Smooth muscle cell (in vitro differentiated cells): ENCODE measurements around the gene ZNF488. TPM values are rescaled to one million over a fixed set of nuclear protein-coding genes. Genes with fewer than 3 reads are reported as not detected.

Experiments used
- DNase-seq: peaks from one replicate; lab custom pipeline; 2025; ENCODE audit not compliant: unreplicated experiment; lab: John Stamatoyannopoulos, UW
- H2AFZ ChIP-seq: fragments of 200-600 bp; sonication (generic); 2 replicates; pipeline ENCODE4 v1.6.0; 2016; ENCODE audit warnings: antibody characterized with exemption, low read depth, mild to moderate bottlenecking
- H3F3A ChIP-seq: fragments of 200-600 bp; sonication (generic); 2 replicates; pipeline ENCODE4 v1.6.0; 2017; ENCODE audit warnings: antibody characterized with exemption, low read depth
- H3K27ac ChIP-seq: fragments of 200-600 bp; sonication (generic); 2 replicates; pipeline ENCODE4 v1.5.1; 2016; ENCODE audit warnings: low read depth, mild to moderate bottlenecking
- H3K27me3 ChIP-seq: fragments of 200-600 bp; sonication (generic); 2 replicates; pipeline ENCODE4 v1.6.1; 2016; ENCODE audit warnings: low read depth, mild to moderate bottlenecking
- H3K36me3 ChIP-seq: fragments of 200-600 bp; sonication (generic); 2 replicates; pipeline ENCODE4 v1.5.1; 2016; ENCODE audit warnings: low read depth
- H3K4me1 ChIP-seq: fragments of 200-600 bp; sonication (generic); 2 replicates; pipeline ENCODE4 v1.5.1; 2016; ENCODE audit warnings: low read depth
- H3K4me2 ChIP-seq: fragments of 200-600 bp; sonication (generic); 2 replicates; pipeline ENCODE4 v1.6.0; 2016; ENCODE audit warnings: mild to moderate bottlenecking
- H3K4me3 ChIP-seq: fragments of 200-600 bp; sonication (generic); 2 replicates; pipeline ENCODE4 v1.5.1; 2016; ENCODE audit warnings: mild to moderate bottlenecking
- H3K79me2 ChIP-seq: fragments of 200-600 bp; sonication (generic); 2 replicates; pipeline ENCODE4 v1.6.0; 2016; ENCODE audit warnings: low read depth, mild to moderate bottlenecking
- H3K9ac ChIP-seq: fragments of 200-600 bp; sonication (generic); 2 replicates; pipeline ENCODE4 v1.6.0; 2016; ENCODE audit warnings: low read depth
- H3K9me3 ChIP-seq: fragments of 200-600 bp; sonication (generic); replicated peaks from 2 replicates; pipeline ENCODE4 v1.5.1; 2016; ENCODE audit warnings: low read depth
- H4K20me1 ChIP-seq: fragments of 200-600 bp; sonication (generic); 2 replicates; pipeline ENCODE4 v1.6.0; 2016; ENCODE audit warnings: low read depth
- CTCF ChIP-seq: fragments of 200-600 bp; sonication (generic); IDR thresholded peaks from 2 replicates; pipeline ENCODE4 v1.5.1; 2017; ENCODE audit warnings: borderline replicate concordance, mild to moderate bottlenecking, antibody characterized with exemption; ENCODE audit not compliant: insufficient read depth, poor library complexity, severe bottlenecking
- WGBS: methylation state at CpG from one replicate; pipeline ENCODE4 v1.1.7; 2016; ENCODE audit warnings: low lambda C conversion rate; 5-methylcytosine and 5-hydroxymethylcytosine counted together
- polyA plus RNA-seq: library from polyadenylated mRNA; unstranded; fragments of >200 nt; fragmentation: Nextera tagmentation; extraction: Ambion mirVana; gene quantifications from 2 replicates; pipeline ENCODE4 v1.2.1, GENCODE V29; 2016
- total RNA-seq: library from RNA; depleted of rRNA; stranded (reverse); fragments of >200 nt; gene quantifications from 2 replicates; pipeline ENCODE4 v1.2.3, GENCODE V29; 2014

The ZNF488 gene
- total and polyA plus RNA-seq, 2 experiments from 2014 or later, result 1.1 TPM; not detected in 1

GRCh38 chr10:47334466-47335295, 49.4 kb downstream of the ZNF488 start:
- no peaks in the 10 kb centered on the region for H3K9me3 ChIP-seq
- H3K27ac ChIP-seq, result no peak overlapping the region
- H3K4me1 ChIP-seq, result no peaks in the 10 kb centered on the region
- no peak overlapping the region for H3K4me3 ChIP-seq
- no peaks in the 10 kb centered on the region for H3F3A ChIP-seq
- WGBS, result 86% methylated on average over 8 of the region's 8 CpGs
- H3K27me3 ChIP-seq, result peaks cover 10% of the 10 kb centered on the region
- no peak for DNase-seq
- TF ChIP-seq CTCF, result no peak
- H3K79me2 ChIP-seq, result no peaks in the 10 kb centered on the region
- no peaks in the 10 kb centered on the region for H3K36me3 ChIP-seq
- no peak overlapping the region for H2AFZ ChIP-seq
- no peak overlapping the region for H3K4me2 ChIP-seq
- H4K20me1 ChIP-seq, result no peaks in the 10 kb centered on the region
- no peak overlapping the region for H3K9ac ChIP-seq

GRCh38 chr10:47333532-47333931, 50.6 kb downstream of the ZNF488 start:
- H3K79me2 ChIP-seq, result no peaks in the 10 kb centered on the region
- DNase-seq, result no peak
- H3K9ac ChIP-seq, result no peak overlapping the region
- H3K4me1 ChIP-seq, result no peaks in the 10 kb centered on the region
- H3K36me3 ChIP-seq, result no peaks in the 10 kb centered on the region
- no peak overlapping the region for H2AFZ ChIP-seq
- no peaks in the 10 kb centered on the region for H3F3A ChIP-seq
- H3K4me3 ChIP-seq, result no peak overlapping the region
- no peak overlapping the region for H3K4me2 ChIP-seq
- no peaks in the 10 kb centered on the region for H4K20me1 ChIP-seq
- no peak overlapping the region for H3K27ac ChIP-seq
- no peak for TF ChIP-seq CTCF
- 84% methylated on average over 6 of the region's 6 CpGs for WGBS
- peaks cover 10% of the 10 kb centered on the region for H3K27me3 ChIP-seq
- no peaks in the 10 kb centered on the region for H3K9me3 ChIP-seq

- Histone ChIP-seq H3K4me3 (no peak overlapping the region), H2AFZ (no peak overlapping the region), H3K27me3 (peaks cover 10% of the 10 kb centered on the region), H3K9me3 (no peaks in the 10 kb centered on the region), H3K4me1 (no peaks in the 10 kb centered on the region), H3K27ac (no peak overlapping the region), H4K20me1 (no peaks in the 10 kb centered on the region), H3K79me2 (no peaks in the 10 kb centered on the region), H3K4me2 (no peak overlapping the region), H3K9ac (no peak overlapping the region), H3F3A (no peaks in the 10 kb centered on the region), H3K36me3 (no peaks in the 10 kb centered on the region)
- 48% methylated on average over 3 of the region's 3 CpGs for WGBS
- TF ChIP-seq CTCF, result no peak
- no peak for DNase-seq
These were observed 51.1 kb downstream of the ZNF488 start for GRCh38 chr10:47332946-47333345.

GRCh38 chr10:47332371-47332770, 51.7 kb downstream of the ZNF488 start:
- Histone ChIP-seq H3K27ac (no peak overlapping the region), H2AFZ (no peak overlapping the region), H3K4me2 (no peak overlapping the region), H3K9me3 (no peaks in the 10 kb centered on the region), H3K4me3 (no peak overlapping the region), H3K27me3 (peaks cover 10% of the 10 kb centered on the region), H3K9ac (no peak overlapping the region), H3F3A (no peaks in the 10 kb centered on the region), H3K4me1 (no peaks in the 10 kb centered on the region), H4K20me1 (no peaks in the 10 kb centered on the region), H3K79me2 (no peaks in the 10 kb centered on the region), H3K36me3 (no peaks in the 10 kb centered on the region)
- no peak for DNase-seq
- no peak for TF ChIP-seq CTCF
- 91% methylated on average over 3 of the region's 3 CpGs for WGBS
